Activated CD4-positive, alpha-beta T cell treated with anti-CD3 and anti-CD28 coated beads for 48 hours (primary cell): Measurements from ENCODE around the gene CSNK1A1L.

Source experiments
- DNase-seq: peaks from one replicate; pipeline ENCODE4 v3.0.0-alpha.2; 2020

CSNK1A1L gene

DNA sequence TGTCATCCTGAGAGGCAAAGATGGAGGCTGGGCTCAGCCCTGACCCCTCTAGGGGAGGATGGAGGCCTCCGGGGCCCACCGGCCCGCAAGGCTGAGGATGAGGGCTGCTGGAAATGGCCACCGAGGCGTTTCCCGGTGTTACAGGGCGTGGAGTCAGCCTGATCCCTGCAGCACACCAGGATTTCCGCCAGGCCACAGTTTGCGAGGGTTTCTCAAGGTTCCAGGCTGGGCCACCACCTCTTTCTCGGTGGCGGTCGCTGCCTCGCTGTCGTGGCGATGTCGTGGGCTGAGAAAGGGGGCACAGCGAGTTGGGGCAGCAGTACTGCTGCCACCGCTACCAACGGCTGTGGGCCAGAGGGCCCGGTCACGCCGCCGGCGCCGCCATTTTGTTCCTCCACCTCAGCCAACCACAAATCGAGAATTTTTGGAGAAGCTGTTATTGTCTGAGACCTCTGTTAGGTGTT, at the start of gene CSNK1A1L:
TSS of gene CSNK1A1L (minus strand) at position 414 of the 464 bp plus-strand sequence. CDS start at position 6, 408 bp downstream.
- DNase-seq, result no peak

DNA sequence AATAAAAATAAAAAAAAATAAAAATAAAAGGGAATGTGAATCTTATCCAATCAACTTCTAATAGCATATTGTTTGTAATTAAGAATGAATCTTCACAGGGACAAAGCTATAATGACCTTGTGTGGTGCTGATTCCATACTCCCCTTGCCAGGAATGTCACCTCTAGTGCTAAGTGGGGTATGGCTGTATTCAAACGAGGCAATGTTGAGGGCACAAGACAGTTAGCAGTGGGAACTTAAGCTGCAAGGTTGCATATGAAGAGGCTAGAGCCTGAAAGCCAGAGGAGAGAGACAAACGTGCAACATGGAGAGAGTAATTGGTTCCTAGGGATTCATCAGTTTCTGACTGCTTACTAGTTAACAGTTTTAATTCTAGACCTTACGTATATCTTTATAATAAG, 43.9 kb upstream of the CSNK1A1L start:
- no peak for DNase-seq

DNA sequence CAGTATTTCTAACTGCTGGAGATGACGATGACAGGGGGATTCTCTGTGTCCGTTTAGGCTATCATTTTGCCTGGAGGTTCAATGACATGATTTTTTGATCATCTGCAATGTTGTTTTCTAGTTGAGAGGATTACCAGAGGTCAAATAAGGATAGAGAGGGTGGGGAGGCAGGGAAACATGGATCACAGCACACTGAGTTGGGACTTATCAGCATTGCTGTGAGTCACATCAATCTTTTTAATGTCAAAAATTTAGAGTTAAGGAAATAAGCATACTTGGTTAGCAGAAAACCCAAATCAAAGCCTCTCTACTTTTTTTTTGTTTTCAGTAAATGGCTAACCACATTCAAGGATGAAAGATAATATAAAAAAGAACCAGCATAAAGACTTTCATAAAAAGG, 43.0 kb upstream of the CSNK1A1L start:
- no peak for DNase-seq

DNA sequence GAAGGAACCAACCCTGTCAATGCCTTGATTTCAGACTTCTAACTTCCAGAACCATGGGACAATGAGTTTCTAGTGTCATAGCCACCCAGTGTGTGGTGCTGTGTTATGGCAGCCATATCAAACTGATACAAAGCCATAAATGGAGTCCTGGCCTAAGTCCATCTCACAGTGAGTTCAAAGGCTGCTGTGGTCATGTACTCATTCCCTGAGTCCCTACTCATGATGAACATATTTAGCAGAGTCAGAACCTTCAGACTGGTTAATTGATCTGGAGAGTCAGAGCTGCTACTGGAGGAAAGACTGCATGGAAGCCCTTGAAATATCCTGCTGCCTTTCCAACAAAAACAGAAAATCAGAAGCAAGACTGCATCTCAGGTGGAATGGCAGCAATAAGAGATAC, 39.2 kb upstream of the CSNK1A1L start:
- no peak for DNase-seq

DNA sequence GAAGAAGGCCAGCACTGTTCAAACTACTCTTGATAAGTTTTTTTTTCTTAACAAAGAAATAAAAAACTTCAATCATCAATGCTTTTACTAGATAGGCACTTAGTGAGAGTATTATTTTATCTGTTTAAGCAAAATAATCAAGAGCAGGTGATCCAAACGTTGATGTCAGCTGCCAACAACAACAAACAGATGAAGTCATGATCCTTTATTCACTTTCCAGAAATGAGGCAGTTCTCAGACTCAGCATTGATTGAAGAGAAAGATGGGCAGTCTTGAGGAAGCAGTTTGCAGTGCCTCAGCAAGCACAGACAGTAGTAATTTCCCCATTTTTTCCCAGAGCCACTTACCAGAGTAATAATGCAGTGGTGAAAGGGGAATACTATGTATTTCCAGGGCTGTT, 38.4 kb upstream of the CSNK1A1L start:
- DNase-seq, result no peak

DNA sequence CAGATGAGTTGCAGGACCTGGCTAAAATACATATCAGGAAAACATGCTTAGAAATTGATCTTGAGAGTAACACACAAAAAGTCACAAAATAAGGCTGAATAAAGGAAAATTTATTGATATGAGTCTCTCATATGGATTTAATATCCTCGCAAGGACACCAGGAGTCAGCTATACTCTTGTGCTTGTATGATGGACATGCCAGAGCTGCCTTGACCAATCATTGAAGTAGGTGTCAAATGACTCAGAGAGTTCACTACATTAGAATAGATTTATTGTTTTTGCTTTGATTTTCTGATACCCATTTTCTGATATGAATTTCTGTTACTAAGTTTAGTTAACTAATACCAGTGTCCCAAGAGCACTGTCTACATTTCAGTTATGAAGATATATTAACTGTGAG, 37.4 kb upstream of the CSNK1A1L start:
- no peak for DNase-seq

DNA sequence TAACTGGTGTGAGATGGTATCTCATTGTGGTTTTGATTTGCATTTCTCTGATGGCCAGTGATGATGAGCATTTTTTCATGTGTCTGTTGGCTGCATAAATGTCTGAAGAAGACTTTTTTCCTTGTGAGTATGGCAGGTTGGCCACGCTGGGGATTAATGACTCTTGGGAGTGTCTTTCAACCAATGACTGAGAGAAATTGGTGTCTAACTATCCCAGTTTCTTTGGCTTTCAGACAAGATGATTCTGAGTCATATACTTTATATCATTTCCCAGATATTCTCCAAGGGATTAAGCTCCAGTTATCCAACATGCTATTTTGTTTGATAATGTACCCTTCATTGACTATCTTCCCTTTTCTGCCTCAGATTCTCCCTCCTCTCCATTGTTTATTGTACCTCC, 35.5 kb upstream of the CSNK1A1L start:
- DNase-seq, result no peak

DNA sequence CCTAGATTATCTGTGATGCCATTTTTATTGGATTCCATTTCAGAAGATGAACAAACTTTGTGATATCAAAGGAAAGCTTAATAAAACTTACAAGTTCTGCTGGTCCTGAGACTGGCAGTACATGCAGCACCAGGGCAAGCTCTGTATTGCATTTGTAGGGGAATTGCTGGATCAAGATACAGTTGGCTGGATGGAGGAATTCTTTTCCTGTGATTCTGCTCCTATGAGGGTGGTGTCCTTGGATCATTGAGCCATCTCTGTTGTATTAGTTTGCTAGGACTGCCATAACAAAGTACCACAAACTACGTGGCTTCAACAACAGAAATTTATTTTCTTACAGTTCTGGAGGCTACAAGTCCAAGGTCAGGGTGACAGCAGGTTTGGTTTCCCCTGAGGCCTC, 33.9 kb upstream of the CSNK1A1L start:
- DNase-seq, result no peak

DNA sequence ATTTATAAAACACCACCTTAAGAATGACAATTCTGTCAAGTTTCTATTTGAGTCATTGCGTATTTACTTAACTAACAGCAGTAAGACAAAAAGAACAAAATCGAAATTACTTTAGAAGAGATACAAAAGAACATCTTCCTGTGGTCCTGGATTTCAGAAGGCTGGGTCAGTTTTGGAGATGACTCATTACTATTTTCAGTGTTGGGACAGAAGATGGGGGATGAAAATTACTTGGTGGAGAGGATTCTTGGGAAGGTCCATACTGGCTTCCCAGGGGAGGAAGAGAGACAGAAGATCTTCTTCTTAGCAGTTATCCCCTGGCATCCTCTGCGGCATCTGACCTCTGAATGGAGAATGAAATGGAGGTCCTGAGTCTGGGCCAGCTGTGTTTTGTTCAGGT, 33.5 kb upstream of the CSNK1A1L start:
- no peak for DNase-seq

DNA sequence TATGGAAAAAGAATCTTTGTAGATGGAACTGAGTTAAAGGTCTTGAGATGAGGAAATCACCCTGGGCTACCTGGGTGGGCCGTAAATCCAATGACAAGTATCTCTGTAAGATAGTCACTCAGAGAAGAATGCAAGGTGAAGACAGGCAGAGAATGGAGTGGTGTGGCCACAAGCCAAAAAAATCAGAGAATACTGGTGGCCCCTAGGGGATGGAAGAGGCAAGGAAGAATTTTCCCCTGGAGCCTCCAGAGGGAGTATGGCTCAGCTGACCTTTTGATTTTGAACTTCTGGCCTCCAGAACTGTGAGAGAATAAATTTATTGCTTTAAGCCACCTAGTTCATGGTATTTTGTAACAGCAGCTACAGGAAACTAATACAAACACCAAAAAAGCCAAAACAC, 32.7 kb upstream of the CSNK1A1L start:
- no peak for DNase-seq

DNA sequence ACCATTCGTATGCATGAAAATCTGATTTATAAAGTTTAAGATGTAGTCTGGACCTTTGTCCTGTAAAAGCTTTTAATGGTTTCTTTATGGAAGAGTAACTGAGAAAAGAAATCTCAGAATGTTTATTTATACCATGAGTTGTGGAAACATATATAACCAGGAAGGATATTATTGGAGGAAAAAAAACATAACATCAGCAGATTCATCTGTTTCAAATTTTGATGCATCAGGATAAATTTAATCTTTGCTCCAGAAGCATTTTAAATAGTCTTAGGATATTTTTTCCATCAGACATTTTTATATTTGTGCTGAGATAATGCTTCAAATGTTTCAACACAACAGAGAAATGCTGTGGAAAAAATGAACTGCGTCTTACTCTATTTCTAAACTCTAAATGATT, 31.2 kb upstream of the CSNK1A1L start:
- no peak for DNase-seq

DNA sequence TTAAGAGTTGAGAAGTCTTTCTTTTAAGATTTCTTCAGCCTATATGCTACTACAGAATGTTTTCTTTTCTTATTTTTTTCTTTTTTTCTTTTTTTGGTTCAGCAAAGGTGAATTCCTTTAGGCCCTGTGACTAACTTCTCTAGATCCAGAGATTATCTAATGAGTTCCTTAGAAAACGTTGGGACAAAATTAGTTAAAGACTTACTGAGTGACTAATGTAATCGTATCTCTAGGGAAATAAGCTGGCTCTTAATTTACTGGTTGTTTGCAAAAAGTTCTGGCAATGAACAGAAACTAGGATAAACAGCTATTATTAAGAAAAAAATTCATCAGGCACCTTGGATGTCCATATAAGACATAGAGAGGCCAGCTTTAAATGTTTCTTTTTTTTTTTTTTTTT, 30.7 kb upstream of the CSNK1A1L start:
- DNase-seq, result no peak

DNA sequence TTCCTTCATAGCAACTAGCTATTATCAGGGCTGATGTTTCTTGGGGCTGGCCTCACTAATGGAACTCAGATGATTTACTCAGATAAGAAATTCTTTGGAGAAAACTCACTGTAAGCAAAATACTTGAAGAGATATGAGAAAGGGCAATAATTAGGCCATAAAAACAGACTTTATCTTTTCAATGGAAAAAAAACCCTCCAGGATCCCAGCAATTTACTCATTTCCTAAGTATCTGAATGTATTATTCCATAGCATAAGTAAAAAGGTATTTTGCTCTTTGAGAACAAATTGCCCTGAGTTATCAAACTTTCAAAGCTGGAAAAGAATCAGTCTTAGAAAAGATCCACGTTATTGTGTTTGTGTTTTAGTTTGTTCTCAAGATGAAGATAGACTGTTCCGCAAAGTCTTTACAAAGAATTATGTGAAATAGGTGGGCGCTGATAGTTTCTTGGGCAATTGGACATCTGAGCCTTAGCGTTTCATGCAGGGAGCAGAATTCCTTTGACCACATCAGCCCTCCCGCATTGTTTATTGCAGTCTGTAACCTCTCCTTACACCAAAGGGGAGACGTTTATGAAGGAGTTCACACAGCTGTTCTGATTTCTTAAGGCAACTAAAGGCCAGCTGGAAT, 29.1 kb upstream of the CSNK1A1L start:
- no peak for DNase-seq

DNA sequence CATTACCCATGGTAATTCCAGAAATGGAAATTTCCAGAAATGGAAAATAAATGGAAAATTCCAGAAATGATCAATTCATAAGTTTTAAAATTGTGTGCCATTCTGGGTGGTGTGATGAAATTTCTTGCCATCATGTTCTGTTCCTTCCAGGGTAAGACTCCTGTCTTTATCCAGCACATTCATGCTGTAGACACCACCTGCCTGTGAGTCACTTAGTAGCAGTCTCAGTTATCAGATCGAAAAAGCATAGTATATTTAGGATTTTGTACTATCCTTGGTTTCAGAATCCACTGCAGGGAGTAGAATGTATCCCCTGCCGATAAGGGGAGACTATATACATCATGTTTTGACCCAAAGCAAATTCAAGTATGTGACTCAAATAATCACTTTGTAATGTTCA, 26.7 kb upstream of the CSNK1A1L start:
- no peak for DNase-seq

DNA sequence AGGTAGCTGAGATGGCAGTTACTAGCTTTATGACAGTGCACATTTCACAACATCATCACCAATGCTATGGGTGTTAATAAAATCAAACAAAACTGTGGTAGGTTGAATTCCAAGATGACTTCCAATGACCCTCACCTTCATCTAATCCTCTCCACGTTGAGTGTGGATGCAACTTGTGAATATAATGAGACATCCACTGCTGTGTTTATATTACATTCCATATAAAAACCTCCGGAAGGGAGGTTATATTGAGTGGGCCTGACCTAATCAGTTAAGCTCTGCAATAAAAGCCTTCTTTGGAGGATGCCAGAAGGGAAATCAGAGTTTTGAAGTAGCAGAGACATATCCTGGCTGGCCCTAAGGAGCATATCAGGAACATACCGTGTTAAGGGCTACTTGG, 25.6 kb upstream of the CSNK1A1L start:
- DNase-seq, result no peak

DNA sequence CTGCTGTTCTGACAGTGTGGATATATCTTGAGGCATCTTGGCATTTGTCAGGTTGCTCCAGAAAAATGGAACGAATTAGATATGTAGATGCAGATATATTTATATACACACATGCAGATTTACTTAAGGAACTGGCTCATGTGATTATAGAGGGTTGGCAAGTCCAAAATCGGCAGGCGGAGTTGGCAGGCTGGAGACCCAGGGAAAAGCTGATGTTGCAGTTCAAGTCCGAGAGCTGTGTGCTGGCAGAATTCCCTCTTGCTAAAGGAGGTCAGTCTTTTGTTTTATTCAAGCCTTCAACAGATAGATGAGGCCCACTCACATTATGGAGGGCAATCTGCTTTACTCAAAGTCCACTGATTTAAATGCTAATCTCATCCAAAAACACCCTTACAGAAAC, 24.4 kb upstream of the CSNK1A1L start:
- no peak for DNase-seq

DNA sequence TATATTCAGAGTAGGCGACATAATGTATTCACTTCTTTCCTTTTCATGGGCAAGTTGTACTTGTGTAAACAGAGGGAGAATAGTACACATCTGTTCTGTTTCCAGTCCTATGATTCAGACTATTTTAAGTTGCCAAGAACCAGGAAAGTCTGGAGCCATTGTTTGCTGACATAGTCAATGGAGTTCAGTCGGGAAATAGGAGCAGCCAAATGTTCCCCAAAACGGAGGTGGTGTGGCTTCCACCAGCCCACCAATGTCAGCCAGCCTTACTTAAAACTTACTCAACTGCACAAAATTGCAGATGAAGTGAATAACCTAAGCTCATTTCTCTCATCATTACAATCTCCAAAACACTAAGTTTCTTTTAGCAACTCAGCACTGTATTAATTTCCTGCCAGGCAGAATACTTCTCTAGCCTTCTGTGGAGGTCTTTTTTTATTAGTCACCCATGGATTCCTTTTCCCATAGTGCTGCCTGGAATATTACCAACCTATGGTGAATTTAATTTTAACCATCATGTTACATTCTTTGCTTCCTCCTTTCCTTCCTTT, 22.3 kb upstream of the CSNK1A1L start:
- no peak for DNase-seq

DNA sequence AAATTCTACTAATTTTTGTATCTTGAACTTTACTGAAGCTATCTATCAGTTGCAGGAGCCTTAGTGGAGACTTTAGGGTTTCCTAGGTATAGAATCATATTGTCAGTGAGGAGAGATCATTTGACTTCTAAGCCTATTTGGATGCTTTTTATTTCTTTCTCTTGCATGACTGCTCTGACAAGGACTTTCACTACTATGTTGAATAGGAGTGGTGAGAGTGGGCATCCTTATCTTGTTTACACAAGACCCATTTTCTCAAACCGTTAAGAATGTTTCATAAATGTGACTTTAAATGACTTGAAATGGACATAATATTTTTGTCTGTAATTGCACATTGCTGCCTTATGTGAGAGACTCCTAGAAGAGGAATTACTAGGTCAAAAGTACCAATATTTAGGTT, 17.9 kb upstream of the CSNK1A1L start:
- no peak for DNase-seq

DNA sequence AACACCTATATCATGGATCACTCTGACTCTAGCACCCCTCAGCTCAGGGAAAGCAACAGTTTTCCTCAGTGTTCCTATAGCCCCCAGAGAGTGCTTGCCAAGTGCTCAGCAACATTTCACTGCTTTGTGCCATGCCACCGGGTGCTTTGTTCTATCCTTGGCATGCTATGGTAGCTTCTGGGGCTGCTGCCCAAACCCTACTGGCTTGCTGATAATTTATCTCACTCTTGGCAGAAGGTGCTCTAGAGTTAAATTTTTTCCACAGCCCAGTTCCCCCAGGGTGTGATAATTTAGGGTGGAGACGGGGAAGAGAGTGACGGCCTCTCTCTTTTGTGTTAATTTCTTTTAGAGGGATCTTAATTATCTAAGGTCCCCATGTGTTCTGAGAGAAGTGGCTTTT, 12.6 kb upstream of the CSNK1A1L start:
- DNase-seq, result no peak

DNA sequence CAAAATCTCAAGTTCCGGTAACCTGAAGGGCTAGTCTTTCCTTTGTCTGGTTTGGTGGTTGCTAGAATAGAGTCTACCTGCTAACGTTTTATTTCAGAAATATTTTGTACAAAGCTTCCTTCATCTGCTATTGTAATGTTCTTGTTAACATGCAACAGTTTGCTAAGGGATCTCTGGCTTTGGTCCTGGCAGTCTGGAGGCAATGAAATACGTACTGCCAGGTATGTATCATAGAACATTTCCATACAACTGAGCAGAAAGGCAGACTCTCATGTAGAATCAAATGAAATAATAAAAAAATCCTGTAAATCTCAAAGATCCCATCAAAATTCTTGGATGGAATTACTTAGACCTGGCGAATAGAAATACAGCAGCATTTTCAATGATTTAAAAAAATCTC, 8.8 kb upstream of the CSNK1A1L start:
- DNase-seq, result no peak

DNA sequence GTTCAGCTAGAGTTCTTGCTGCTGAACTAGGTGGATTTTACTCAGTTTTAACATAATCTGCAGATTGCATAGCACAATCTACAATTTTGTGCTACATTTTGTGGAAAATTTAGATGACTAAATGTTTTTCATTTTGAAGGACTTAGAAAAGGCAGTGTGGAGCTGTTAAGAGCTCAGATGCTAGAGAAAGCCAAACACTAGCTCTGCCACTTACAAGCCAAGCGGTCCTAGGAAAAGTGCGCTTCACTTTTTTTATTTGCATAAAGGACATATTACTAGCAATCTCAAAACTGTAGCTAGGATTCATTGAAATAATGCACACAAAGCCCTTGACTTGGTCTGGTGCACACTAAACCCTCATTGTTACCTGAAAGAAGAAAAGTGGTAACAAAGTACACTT, 8.1 kb upstream of the CSNK1A1L start:
- no peak for DNase-seq

DNA sequence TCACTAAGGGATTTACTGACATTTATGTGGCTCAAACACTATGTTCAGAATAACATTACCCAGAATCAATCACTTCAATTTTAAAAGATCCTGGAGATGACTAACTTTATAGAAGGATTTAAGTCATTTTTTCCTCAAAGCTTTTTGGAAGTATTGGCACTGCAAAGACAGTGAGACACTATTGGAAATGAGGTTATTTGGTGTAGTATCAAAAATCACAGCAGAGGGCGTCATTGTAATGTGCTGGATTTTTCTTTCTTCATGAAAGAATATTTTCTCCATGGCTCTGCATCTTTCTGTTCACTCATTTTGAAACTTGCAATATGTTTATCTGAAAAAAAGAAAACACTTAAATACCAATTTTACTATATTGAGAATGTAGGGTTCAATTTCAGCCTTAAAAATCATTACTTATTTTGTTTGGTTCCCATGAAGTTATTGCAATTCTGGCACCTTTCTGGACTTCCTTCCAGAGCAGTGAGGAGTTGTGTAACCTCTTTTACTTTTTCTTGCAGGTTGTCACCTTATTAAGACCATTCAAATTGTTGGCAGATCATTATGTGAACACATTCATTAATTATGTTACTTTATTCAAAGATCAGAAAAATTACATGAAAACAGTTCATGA, 3.7 kb upstream of the CSNK1A1L start:
- DNase-seq, result no peak

DNA sequence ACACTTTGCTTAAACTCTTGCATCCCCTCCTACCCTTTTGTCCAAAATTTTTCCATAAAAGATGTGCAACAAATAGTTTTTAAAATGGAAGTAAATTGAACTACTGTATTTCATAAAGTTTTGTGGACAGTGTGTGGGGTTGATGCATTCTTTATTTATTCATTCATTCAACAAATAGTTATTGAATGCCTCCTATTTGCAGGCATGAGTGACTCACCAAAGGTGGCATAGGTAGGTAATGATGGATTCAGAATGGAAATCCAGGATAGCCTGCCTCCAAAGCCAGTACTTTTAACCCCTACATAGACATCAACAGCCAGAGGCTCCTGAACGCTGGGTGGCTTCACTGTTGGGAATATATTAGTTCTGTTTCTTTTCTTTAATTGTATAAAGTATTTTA, 2.4 kb upstream of the CSNK1A1L start:
- no peak for DNase-seq

DNA sequence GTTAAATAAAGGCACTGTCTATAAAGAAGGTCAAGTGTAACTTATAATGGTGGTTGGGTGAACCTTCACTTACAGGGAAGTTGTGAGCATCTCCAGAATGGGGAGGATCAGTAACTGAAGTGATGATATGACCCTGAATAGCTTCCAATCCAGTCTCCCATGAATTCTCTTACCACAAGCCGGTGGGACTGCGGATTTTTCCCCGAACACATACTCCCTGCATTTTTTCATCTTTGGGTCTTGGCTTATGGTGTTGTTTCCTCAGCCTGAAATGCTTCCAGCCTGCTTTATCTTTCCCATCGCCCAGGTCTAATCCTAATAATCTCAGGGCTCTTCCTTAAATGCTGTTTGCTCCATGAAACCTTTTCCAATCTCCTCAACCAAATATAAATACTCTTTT, 2.0 kb upstream of the CSNK1A1L start:
- DNase-seq, result no peak

DNA sequence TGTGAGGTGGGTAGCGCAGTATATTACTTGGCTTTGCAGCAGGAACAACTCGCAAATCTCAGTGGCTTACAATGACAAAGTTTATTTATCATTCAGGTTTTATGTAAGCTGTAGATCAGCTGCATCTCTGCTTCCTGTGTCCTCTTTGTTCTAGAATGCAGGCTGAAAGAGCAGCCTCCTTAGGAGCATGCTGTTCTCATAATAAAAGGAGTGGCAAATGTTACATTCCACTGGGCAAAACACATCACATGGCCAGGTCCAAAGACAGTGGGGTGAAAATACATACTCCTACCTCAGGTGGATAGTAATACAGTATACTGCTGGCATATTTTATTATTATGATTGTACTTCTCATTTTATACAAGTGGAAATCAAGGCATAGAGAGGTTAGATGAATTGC, 1.2 kb upstream of the CSNK1A1L start:
- no peak for DNase-seq
